ENCODE results near the gene STARD10. TPM values are rescaled to one million over a fixed set of nuclear protein-coding genes. Genes with fewer than 3 reads are reported as not detected.

Gene STARD10
- total RNA-seq, 1 donor from 2014 or later: 43.3 TPM

DNA sequence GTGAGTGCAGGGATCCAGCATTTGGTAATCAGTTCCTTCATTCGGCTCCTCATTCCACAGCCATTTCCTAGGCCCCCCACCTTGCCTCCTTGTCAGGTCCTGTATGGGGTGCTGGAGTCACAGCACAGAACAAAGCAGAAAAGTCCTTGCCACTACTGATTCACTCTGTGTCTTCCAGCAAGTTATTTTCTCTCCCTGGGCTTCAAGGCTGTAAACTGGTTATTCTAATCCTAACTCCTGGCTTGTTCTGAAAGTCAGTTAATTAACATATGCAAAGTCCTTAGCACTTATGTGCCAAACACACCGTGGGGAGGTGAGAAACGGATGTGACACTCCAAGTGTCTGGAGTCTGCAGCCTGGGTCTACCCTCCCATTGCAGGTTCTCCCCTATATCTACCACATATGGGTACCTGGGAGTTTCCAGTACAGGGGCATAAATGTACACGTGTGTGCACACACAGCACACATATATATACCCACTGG lies 89.0 kb downstream of the STARD10 start:
- DNase-seq: no peak

Small RNA genes within 50 kb of the gene (small RNA-seq; reads per million reads assigned to genes)
- not detected for gene MIR4692 (ENCODE audit: low replicate concordance)
- not detected for gene RF00019 (ENCODE audit: low replicate concordance)

Other genes with a start within 250 kb of the STARD10 start
- 28.1 TPM for gene PDE2A, start 119.6 kb downstream of the STARD10 start, total RNA-seq
- gene ARAP1, start 41.6 kb downstream of the STARD10 start, total RNA-seq: 106 TPM
- gene ATG16L2, start 20.4 kb upstream of the STARD10 start, total RNA-seq: 34.5 TPM